ENCODE data around the gene CGNL1.

CGNL1 gene

GRCh38 chr15:57373882-57374276 is 2.4 kb upstream of the CGNL1 start:
- TF ChIP-seq SIN3A (IDR thresholded peaks at IDR 0.05; ENCODE audit: borderline replicate concordance, insufficient read depth, low read length) (no peak), POLR2AphosphoS5 (IDR thresholded peaks at IDR 0.05; ENCODE audit: low read depth, low read length) (no peak), FOXP2 (optimal IDR thresholded peaks at IDR 0.05; ENCODE audit: borderline replicate concordance, extremely low read depth, extremely low read length, insufficient read depth) (no peak), TAF1 (IDR thresholded peaks at IDR 0.05; ENCODE audit: borderline replicate concordance, insufficient read depth, low read length) (no peak)
- TF ChIP-seq, protein P1, sequence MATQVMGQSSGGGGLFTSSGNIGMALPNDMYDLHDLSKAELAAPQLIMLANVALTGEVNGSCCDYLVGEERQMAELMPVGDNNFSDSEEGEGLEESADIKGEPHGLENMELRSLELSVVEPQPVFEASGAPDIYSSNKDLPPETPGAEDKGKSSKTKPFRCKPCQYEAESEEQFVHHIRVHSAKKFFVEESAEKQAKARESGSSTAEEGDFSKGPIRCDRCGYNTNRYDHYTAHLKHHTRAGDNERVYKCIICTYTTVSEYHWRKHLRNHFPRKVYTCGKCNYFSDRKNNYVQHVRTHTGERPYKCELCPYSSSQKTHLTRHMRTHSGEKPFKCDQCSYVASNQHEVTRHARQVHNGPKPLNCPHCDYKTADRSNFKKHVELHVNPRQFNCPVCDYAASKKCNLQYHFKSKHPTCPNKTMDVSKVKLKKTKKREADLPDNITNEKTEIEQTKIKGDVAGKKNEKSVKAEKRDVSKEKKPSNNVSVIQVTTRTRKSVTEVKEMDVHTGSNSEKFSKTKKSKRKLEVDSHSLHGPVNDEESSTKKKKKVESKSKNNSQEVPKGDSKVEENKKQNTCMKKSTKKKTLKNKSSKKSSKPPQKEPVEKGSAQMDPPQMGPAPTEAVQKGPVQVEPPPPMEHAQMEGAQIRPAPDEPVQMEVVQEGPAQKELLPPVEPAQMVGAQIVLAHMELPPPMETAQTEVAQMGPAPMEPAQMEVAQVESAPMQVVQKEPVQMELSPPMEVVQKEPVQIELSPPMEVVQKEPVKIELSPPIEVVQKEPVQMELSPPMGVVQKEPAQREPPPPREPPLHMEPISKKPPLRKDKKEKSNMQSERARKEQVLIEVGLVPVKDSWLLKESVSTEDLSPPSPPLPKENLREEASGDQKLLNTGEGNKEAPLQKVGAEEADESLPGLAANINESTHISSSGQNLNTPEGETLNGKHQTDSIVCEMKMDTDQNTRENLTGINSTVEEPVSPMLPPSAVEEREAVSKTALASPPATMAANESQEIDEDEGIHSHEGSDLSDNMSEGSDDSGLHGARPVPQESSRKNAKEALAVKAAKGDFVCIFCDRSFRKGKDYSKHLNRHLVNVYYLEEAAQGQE (IDR thresholded peaks at IDR 0.05; ENCODE audit: insufficient read depth in 1 of 2, low read depth in 2 of 2, low read length in 2 of 2), result no peak

DNA sequence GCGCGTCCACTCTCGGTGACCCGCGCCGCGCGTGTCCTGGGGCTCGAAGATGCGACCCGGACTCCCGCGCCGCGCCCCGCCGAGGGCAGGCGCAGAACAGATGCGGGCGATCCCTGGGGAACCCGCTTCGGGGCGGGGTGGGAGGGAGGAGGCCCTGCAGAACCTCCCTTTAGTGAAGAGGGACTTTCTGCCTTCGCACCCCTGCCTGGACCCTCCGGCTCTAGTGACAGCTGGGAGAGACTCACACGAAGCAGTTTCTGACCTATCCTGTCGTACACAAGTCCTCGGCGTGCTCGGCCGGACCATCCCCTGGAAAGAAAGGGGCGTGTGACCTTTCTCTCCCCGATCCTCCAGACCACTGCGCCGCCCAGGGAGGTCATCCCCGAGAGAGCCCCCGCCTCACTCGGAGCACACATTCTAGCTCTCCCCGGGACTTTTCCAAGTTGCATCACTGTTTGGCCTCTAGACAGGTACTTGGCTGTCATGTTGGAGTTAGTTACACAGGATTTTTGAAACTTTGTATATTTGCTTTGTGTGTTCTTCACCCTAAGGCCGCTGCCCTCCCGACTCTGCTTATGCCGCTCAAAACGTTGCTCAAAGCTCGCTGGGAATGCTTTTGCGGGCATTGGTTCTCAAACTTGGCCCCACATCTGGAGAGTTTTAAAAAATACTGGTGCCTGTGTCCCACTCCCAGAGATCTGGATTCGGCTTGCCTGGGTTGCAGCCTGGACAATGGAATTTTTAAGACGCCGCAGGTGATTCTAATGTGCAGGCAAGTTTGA is 582 bp downstream of the CGNL1 start:
- TF ChIP-seq, protein P1 (IDR thresholded peaks at IDR 0.05; ENCODE audit: insufficient read depth in 1 of 2, low read depth in 2 of 2, low read length in 2 of 2), result no peak
- TF ChIP-seq POLR2AphosphoS5 (IDR thresholded peaks at IDR 0.05; ENCODE audit: low read depth, low read length) (no peak), FOXP2 (optimal IDR thresholded peaks at IDR 0.05; ENCODE audit: borderline replicate concordance, extremely low read depth, extremely low read length, insufficient read depth) (no peak), SIN3A (IDR thresholded peaks at IDR 0.05; ENCODE audit: borderline replicate concordance, insufficient read depth, low read length) (no peak), TAF1 (IDR thresholded peaks at IDR 0.05; ENCODE audit: borderline replicate concordance, insufficient read depth, low read length) (no peak)

GRCh38 chr15:57377478-57377847 is 1.2 kb downstream of the CGNL1 start:
- TF ChIP-seq TAF1 (IDR thresholded peaks at IDR 0.05; ENCODE audit: borderline replicate concordance, insufficient read depth, low read length), result no peak
- no peak for TF ChIP-seq FOXP2 (optimal IDR thresholded peaks at IDR 0.05; ENCODE audit: borderline replicate concordance, extremely low read depth, extremely low read length, insufficient read depth)
- TF ChIP-seq, protein P1 (IDR thresholded peaks at IDR 0.05; ENCODE audit: insufficient read depth in 1 of 2, low read depth in 2 of 2, low read length in 2 of 2), result no peak
- no peak for TF ChIP-seq SIN3A (IDR thresholded peaks at IDR 0.05; ENCODE audit: borderline replicate concordance, insufficient read depth, low read length)
- no peak for TF ChIP-seq POLR2AphosphoS5 (IDR thresholded peaks at IDR 0.05; ENCODE audit: low read depth, low read length)

DNA sequence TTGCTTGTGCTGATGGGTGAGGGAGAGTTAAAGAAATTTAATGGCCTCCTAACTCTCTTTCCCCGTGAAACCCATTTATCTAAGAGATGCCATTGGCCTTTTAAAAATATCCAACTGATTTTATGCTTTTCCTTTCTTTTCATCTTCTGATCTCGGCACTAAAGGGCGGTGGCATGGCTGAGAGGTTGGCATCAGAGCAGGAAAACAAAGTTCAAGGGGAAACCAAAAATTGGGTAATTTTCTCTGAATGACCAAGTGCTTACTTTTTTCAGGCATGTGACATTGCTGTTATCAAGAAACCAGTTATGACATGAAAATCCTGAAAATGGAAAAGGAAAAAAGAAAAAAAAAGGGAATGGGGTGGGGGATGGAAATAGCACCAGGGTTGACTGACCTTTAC is 3.2 kb downstream of the CGNL1 start:
- TF ChIP-seq, protein P1 (IDR thresholded peaks at IDR 0.05; ENCODE audit: insufficient read depth in 1 of 2, low read depth in 2 of 2, low read length in 2 of 2), result no peak
- TF ChIP-seq SIN3A (IDR thresholded peaks at IDR 0.05; ENCODE audit: borderline replicate concordance, insufficient read depth, low read length), result no peak

DNA sequence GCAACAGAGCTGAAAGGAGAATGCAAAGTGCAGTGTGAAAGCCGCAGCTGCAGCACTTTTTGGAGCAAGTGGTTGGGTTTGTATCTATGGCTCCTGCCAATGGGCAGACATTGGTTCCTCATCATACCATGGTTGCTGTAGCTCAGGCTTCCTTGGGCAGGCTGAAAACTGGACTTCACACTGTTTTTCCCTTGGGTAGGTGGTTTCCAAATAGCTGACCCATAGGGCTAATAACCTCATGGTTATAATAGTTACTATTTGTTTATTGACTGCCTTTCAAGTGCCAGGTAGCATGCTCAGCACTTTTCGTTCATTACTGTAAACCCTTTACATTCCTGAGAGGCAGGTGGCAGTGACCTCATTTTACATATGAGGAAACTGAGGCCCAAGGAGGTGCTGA is 4.5 kb downstream of the CGNL1 start:
- no peak for TF ChIP-seq TAF1 (IDR thresholded peaks at IDR 0.05; ENCODE audit: borderline replicate concordance, insufficient read depth, low read length)
- no peak for TF ChIP-seq SIN3A (IDR thresholded peaks at IDR 0.05; ENCODE audit: borderline replicate concordance, insufficient read depth, low read length)
- no peak for TF ChIP-seq FOXP2 (optimal IDR thresholded peaks at IDR 0.05; ENCODE audit: borderline replicate concordance, extremely low read depth, extremely low read length, insufficient read depth)
- TF ChIP-seq, protein P1 (IDR thresholded peaks at IDR 0.05; ENCODE audit: insufficient read depth in 1 of 2, low read depth in 2 of 2, low read length in 2 of 2), result no peak
- TF ChIP-seq POLR2AphosphoS5 (IDR thresholded peaks at IDR 0.05; ENCODE audit: low read depth, low read length), result no peak
